DND-41 (cell line): ENCODE results near the gene CSRNP3.

ENCODE experiments used
- ATAC-seq: fragments of 200-7000 bp; cut with Tn5 transposase; 3 replicates; pipeline ENCODE4 v1.9.1; 2021; ENCODE audit warnings: low read depth; ENCODE audit not compliant: insufficient read depth
- DNase-seq: peaks from one replicate; pipeline ENCODE4 v3.0.0-alpha.2; 2020
- H2AFZ ChIP-seq: 2 replicates; pipeline ENCODE4 v1.6.0; 2012; ENCODE audit warnings: low read depth, low read length
- H3K27ac ChIP-seq: 2 replicates; pipeline ENCODE4 v1.5.1; 2012; ENCODE audit warnings: low read length, inconsistent platforms
- H3K27me3 ChIP-seq: fragments of 200-600 bp; sonication (generic); 2 replicates; pipeline ENCODE4 v1.6.0; 2012; ENCODE audit warnings: low read length, mild to moderate bottlenecking, inconsistent platforms; ENCODE audit not compliant: insufficient read depth, poor library complexity
- H3K36me3 ChIP-seq: 2 replicates; pipeline ENCODE4 v1.5.1; 2012; ENCODE audit warnings: low read length, inconsistent platforms; ENCODE audit not compliant: insufficient read depth
- H3K4me1 ChIP-seq: 2 replicates; pipeline ENCODE4 v1.5.1; 2012; ENCODE audit warnings: mild to moderate bottlenecking, low read length; ENCODE audit not compliant: insufficient read depth
- H3K4me2 ChIP-seq: 2 replicates; pipeline ENCODE4 v1.6.0; 2012; ENCODE audit warnings: mild to moderate bottlenecking, moderate library complexity, low read length, inconsistent platforms; ENCODE audit not compliant: insufficient read depth
- H3K4me3 ChIP-seq, 2 experiments: fragments of 200-600 bp in 1 of 2; shearing (Covaris generic) in 1 of 2; 2 replicates each; pipeline ENCODE4 v1.5.1; 2012 to 2016; ENCODE audit warnings: inconsistent platforms in 2 of 2, low read length in 2 of 2, mild to moderate bottlenecking in 2 of 2, low read depth in 1 of 2, moderate library complexity in 1 of 2
- H3K79me2 ChIP-seq: 2 replicates; pipeline ENCODE4 v1.6.0; 2012; ENCODE audit warnings: low read length, inconsistent platforms; ENCODE audit not compliant: insufficient read depth
- H3K9ac ChIP-seq: 2 replicates; pipeline ENCODE4 v1.6.0; 2012; ENCODE audit warnings: low read depth, mild to moderate bottlenecking, inconsistent platforms, low read length, moderate library complexity
- H3K9me3 ChIP-seq: 2 replicates; pipeline ENCODE4 v1.5.1; 2012; ENCODE audit warnings: low read length, moderate library complexity, mild to moderate bottlenecking, inconsistent platforms; ENCODE audit not compliant: insufficient read depth, severe bottlenecking
- H4K20me1 ChIP-seq: 2 replicates; pipeline ENCODE4 v1.6.0; 2012; ENCODE audit warnings: low read length; ENCODE audit not compliant: insufficient read depth
- CTCF ChIP-seq: IDR thresholded peaks from 2 replicates; pipeline ENCODE4 v1.5.1; 2012; ENCODE audit warnings: borderline replicate concordance, low read length, moderate library complexity, mild to moderate bottlenecking; ENCODE audit not compliant: poor library complexity, severe bottlenecking; ENCODE audit errors: extremely low read depth
- EZH2 ChIP-seq: IDR thresholded peaks from 3 replicates; pipeline ENCODE4 v1.6.1; 2012; ENCODE audit warnings: borderline replicate concordance, low read depth, mild to moderate bottlenecking, moderate library complexity, low read length, inconsistent platforms; ENCODE audit not compliant: severe bottlenecking

Gene CSRNP3

GRCh38 chr2:165716091-165716490, 246.6 kb downstream of the CSRNP3 start:
- no peak for ATAC-seq
- TF ChIP-seq CTCF, result no peak
- TF ChIP-seq EZH2, result no peak

GRCh38 chr2:165718610-165719210, 249.2 kb downstream of the CSRNP3 start:
- TF ChIP-seq CTCF (no peak), EZH2 (no peak)
- Histone ChIP-seq H4K20me1 (no peaks in the 10 kb centered on the region), H3K4me3 (no peak overlapping the region), H3K27me3 (no peaks in the 10 kb centered on the region), H3K27ac (no peak overlapping the region), H3K9ac (no peak overlapping the region), H3K4me2 (no peak overlapping the region), H2AFZ (no peak overlapping the region), H3K79me2 (no peaks in the 10 kb centered on the region), H3K36me3 (no peaks in the 10 kb centered on the region), H3K9me3 (no peaks in the 10 kb centered on the region), H3K4me1 (no peaks in the 10 kb centered on the region)
- no peak for DNase-seq
- ATAC-seq, result no peak

More at GRCh38 chr2:165716091-165716490, 246.6 kb downstream of the CSRNP3 start:
- no peaks in the 10 kb centered on the region for H3K4me1 ChIP-seq
- no peaks in the 10 kb centered on the region for H3K9me3 ChIP-seq
- H3K27me3 ChIP-seq, result no peaks in the 10 kb centered on the region
- H3K4me2 ChIP-seq, result no peak overlapping the region
- H4K20me1 ChIP-seq, result no peaks in the 10 kb centered on the region
- no peaks in the 10 kb centered on the region for H3K79me2 ChIP-seq
- no peak overlapping the region for H3K4me3 ChIP-seq
- DNase-seq, result no peak
- no peaks in the 10 kb centered on the region for H3K36me3 ChIP-seq
- no peak overlapping the region for H3K9ac ChIP-seq
- H2AFZ ChIP-seq, result no peak overlapping the region
- H3K27ac ChIP-seq, result no peak overlapping the region

GRCh38 chr2:165720511-165720910, 251.0 kb downstream of the CSRNP3 start:
- ATAC-seq, result no peak
- no peak for DNase-seq
- Histone ChIP-seq H4K20me1 (no peaks in the 10 kb centered on the region), H3K79me2 (no peaks in the 10 kb centered on the region), H2AFZ (no peak overlapping the region), H3K9ac (no peak overlapping the region), H3K27ac (no peak overlapping the region), H3K9me3 (no peaks in the 10 kb centered on the region), H3K4me2 (no peak overlapping the region), H3K4me3 (no peak overlapping the region), H3K4me1 (no peaks in the 10 kb centered on the region), H3K36me3 (no peaks in the 10 kb centered on the region), H3K27me3 (no peaks in the 10 kb centered on the region)
- TF ChIP-seq EZH2 (no peak), CTCF (no peak)
